CD4-positive, alpha-beta T cell treated with Interleukin-10 for 1 hour (primary cell): ENCODE results near the gene FREM1.

ENCODE experiments used
- DNase-seq: peaks from one replicate; pipeline ENCODE4 v3.0.0-alpha.2; 2020

FREM1 gene

DNA sequence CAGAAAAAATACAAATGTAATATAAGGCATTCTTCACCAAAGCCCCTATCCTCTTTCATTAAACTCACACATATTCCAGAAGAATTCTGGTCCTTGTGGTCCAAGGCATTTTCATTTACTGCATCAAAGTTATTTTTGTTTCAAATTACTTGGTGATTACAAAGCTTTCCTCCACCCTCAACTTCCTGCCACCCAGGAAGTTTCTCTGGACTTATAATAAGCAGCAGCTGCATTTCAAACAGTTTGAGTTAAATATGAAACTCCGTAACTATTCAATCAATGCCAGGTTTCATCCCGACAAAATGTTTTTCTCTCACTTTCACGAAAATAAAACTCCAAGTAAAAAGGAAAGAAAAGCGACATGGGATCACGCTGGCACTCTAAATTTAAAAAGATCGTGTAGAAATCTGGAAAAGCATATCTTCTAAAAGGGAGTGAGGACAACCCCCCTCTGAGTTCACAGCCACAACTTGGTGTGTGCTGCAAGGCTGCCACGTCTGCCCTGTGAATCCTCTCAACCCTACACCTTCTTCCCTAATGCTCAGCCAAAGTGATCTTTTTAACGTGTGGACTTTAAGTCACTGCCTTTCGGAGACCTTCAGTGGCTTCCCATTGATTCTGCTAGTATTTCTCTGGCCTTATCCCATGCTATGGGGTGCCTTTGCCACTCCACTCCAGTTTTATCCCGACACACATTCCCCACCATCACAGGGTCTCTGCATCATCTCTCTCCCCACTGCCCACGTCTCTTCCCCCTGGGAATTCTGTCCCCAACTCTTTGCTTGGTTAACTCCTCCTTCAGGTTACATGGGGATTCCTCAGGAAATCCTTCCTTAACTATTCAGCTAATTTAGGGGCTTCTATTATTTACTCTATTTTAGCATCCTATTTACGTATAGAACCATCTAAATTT is 96.6 kb downstream of the FREM1 start:
- DNase-seq, result no peak

DNA sequence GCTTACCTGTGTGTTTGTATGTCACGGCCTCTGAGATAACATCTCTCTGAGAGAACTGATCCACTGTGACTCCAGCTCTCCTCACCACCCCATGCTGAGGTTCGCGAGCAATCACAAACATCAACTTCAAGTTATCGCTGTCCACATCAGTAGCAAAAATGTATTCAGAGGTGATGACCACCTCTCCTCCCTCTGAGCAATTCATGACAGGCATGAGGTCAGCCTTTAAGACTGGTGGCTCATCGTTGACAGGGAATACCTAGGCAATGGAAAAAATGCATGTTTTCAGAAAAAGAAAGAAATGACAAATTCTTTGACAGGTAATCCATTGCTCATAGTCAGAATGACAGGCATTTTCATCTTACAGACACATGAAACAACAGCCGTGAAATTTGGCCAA is 97.4 kb downstream of the FREM1 start:
- no peak for DNase-seq

DNA sequence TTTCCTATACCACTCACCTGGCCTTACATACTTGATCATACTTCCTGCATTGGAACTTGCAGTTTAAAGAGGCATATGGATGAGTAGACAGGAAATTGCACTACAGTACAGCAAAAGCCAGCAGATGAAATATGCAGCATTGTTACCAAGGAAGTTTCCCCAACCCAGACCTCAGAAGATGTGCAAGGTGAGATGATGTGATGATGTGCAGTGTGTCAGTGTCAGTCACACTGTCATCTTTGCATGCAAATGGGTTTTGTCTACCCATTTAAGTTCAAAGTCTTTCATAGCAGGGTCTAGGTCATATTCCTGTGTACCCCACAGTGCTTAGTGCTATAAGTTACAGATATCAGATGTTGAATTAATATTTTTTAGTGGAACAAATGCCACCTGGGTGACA is 98.4 kb downstream of the FREM1 start:
- DNase-seq, result no peak

DNA sequence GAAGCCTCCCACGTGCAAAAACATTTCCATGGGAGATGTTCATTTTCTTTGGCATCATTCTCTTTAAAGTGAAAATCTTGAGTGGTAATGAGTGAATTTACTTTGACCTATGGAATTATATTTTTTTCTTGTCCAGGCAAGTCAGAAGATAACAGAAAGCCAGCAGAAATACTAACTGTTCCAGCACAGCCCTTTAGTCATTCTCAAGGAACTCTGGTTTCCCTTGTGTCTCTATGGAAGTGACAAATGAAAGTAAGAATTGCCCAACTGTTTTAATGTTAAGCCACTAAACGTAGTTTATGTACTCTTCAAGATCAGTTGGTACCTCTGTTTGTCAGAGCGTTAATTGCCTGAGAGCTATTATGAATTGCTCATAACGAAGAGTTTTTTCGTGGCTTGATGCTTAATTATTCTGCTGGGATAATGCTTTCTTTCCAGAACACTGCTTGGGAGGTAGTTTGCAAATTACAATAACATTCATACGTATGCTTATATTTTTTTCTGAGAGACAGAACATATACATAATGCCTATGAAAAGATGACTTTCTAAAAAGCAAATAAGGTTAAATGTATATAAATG is 103.2 kb downstream of the FREM1 start:
- DNase-seq, result no peak

DNA sequence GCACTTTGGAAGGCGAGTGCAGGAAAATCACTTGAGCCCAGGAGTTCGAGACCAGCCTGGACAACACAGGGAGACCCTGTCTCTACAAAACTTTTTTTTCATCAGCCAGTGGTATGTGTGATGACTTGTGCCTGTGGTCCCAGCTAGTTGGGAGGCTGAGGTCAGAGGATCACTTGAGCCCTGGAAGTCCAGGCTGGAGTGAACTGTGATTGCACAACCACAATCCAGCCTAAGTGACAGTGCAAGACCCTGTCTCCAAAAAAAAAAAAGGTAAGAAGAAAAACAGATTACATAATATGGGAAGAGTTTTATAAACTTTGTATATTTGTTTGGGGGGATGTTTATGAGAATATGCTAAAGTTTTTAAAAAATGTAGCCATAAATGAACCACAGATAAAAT is 111.2 kb downstream of the FREM1 start:
- DNase-seq, result no peak

DNA sequence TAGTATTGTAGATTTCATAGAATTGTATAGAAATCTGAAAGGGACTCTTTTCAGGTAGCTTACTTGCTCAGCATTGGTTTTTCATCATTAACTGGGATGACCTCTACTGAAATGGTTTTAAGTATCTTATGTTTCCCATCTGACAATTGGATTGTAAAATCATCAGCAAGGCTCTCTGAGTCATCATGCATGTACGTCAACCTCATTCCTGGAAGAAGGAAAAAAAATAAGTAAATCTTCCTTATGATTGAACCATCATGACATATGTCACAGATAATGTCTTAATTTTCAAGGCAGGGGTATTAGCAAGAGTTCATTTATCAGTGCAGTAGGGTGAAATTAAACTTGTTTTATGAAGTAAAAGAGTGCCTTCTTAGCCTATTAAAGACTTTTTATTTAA is 112.8 kb downstream of the FREM1 start:
- no peak for DNase-seq

DNA sequence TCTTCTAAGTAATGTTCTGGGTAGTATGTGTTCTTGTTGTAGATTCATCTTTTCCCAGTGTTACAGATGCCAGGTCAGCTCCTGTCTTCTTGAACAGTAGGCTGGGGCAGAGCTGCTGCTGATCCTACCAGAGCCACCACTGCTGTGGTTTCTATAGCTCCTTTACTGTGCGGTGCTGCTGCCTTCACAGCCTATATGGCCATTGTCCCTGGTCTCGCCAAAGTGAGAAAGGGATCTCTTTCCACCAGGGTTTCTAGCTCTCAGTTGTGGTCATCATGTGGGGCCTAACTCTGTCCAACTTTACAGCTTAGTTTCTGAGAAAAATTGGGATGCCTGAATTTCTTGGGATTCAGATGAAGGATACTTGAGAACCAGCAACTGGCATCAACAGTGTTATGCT is 116.8 kb downstream of the FREM1 start:
- no peak for DNase-seq

DNA sequence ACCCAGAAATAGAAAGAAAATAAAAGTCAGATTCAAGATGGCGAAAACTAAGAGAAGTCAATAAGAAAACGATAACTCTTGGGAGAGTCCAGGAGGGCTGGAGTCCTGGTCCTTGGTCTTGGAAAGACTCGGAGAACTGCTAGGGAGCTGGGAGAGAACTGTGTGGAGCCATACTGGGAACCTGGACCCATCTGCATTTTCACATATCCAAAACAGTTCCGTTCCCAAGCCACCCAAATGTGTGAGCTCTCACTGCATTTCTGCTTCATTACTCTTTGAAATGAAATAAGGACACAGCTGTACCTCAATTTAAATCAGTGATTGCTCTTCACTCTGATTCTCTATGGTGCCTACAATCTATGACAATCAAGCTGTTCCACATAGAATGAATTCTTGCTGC is 119.6 kb downstream of the FREM1 start:
- no peak for DNase-seq

DNA sequence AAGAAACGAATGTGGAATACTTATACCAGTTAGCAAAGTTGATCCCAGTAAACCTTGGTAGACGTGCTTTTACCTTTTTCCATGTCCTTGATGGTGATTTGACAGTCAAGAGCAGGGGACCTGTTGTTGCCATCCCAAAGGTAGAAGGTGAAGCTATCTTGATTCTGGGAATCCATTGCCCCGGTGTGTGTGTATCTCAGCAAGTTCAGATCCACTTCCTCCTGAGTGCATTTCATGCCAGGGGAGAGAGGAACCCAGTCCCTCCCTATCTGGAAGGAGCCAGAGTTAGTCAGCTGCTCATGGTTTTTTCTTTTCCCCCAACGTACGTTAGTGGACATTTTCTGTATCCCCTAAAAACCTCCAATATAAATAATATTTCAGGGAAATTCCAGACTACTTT is 121.4 kb downstream of the FREM1 start:
- DNase-seq, result no peak

DNA sequence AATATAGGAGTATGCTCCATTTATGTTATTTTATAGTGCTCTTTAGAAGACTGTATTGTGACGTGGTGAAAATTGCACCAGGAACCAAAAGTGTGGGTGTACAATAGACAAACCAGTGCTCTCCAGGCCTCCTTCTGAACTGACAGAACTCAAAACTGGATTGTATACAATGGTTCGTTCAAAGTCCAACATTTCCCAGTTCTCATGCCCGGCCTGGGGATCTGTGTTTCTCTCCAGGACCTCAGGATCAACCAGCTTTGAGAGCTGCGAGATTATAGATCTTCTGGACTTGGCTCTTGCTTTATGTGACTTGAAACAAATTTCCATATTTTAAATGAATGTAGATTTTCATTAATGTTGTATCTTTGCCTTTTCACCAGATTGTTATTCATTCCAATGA is 126.9 kb downstream of the FREM1 start:
- DNase-seq, result no peak

DNA sequence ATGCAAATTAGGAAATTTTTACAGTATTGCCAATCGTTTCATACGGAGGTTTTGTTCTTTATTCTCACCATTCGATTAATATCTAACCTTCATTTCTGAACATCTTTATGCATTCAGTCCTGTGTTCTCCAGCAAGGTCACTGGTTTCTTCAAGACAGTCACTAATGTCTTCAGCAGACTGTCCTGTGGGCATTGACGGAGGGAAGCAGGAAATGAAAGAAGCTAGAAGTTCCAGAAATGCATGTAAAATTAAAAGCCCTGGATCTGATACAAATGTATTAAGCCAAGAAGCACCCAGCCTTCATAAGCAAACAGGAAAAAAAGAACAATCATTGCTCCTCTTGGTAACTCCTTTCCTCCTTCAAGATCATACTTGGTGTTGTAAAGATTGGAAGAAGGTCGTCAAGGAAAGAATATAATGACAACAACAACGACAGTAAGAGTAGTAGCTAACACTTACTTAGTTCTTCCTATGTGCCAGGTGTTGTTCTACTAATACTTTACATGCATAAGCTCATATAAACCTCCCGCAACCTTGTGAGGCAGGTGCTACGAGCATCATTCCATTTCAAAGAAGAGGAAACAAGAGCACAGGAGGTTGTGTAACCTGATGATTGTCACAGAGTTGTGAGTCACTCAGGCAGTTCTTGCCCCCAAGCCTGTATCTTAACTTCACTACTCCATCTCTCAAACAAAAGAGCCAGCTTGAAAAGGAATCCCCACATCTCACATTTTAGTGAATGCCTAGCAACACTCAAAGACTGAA is 127.8 kb downstream of the FREM1 start:
- no peak for DNase-seq

DNA sequence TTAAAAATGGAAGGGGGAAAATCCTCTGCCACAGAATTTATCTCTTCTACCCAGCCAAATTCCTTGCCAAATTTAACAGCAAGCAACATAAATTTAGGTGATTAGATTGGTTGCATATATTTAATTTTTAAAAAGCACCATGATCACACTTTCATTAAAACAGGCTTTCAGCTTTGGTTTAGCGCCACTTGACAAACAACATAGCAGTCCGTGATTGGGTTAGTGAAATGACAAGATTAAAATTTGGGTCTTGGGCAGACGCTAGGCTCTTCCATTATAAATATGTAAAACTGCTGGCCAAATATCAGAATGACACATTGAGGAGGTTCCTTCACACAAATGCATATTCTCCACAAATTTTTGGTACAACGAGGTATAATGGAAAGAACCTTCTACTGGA is 129.5 kb downstream of the FREM1 start:
- DNase-seq, result no peak

DNA sequence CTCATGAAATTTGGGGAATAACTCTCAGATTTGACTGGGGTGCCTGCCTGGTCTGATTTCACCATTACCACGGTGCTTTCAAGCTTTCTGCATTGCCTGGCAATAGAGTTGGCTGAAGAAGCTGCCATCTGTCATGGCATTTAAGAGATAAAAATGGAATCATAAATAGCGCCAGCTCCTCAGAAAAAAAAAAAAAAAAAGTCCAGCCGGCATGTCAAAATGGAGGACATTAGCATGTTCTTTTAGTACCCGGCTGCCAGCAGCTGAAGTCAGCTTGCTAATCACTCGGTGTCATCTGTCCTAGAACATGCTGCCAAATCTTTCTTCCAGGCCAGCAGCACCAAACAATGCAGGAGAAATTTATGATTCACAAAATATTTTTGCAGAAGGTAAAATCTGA is 130.0 kb downstream of the FREM1 start:
- DNase-seq, result no peak

DNA sequence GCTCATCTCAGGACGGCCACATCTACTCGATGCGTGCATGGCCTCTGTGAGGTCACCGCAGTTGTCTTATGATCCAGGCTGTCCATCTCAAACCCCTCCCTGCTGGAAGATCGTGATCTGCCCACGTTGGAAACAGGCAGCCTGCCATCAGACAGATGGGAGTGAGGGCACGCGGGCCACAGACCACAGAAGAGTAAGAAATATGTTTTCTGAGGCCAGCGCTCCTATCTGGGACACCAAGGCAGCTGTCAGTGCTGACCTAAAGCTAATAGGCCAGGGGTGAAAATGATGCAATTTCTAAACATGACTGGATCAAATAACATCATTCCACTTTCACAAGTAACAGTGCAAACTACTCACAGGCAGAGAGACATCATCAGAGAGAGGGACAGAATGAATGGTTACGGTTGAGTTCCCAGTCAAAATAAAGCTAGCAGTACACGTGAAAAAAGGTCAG is 130.6 kb downstream of the FREM1 start:
- DNase-seq, result no peak

DNA sequence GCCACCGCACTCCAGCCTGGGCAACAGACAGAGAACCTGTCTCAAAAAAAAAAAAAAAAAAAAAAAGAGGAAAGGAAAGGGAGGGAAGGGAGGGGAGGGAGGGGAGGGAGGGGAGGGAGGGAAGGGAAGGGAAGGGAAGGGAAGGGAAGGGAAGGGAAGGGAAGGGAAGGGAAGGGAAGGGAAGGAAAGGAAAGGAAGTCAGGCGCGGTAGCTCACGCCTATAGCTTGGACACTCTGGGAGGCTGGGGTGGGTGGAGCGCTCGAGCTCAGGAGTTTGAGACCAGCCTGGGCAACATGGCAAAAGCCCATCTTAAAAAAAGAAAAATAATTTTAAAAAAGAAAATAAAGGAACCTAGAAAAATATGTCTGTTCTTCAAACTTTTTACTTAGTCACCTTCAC is 131.7 kb downstream of the FREM1 start:
- DNase-seq, result no peak

DNA sequence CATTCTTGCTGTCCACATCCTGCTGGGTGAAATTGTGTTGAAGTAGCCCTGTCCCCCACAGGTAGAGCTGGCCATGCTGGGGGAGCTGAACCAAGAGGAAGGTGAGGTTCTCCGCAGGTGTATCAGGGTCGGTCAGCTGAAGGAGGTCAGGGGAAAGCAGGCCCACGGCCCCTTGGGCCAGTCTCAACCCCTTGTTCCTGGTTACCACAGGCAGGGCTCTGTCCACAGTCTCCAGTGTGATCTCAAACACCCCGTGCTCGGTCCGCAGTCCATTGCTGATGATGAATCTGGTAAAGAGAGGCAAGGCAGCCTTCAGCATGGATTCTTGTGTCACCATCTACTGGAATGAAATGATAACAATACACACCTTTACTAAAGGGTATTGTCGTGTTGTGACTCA is 134.3 kb downstream of the FREM1 start:
- DNase-seq, result no peak

DNA sequence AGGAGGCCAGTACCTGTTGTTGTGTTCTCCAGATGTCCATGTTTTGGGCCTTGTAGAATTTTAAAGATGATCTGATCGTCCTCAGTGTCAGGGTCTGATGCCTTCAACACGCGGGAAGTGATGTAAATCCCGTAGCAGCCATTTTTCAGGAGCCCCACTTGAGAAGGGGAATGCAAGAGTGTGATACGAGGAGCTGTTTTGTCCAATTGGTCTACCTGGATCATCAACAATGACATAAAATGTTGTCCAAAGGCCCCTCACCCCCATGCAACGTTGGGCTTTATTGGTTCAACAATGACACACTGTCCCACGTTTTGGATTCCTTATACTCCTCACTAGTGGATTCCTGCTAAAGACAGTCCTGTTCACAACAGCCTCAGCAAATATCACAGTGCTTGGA is 139.6 kb downstream of the FREM1 start:
- no peak for DNase-seq

DNA sequence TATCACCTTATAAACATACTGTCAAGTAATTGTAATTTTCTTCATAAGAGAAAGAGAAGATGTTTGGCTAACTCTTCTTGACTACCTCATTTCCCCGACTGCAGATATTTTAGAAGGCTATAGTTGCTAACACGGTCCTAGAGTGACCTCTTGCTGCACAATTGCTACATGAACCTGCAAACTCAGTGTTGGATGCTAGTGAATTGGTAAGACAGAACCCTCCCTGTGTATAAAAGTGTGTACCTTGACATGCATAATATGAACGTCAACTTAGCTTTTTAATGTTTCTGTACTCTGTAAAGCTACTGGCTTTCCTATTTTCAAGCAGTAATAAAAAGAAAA is 141.0 kb downstream of the FREM1 start:
- DNase-seq, result no peak

DNA sequence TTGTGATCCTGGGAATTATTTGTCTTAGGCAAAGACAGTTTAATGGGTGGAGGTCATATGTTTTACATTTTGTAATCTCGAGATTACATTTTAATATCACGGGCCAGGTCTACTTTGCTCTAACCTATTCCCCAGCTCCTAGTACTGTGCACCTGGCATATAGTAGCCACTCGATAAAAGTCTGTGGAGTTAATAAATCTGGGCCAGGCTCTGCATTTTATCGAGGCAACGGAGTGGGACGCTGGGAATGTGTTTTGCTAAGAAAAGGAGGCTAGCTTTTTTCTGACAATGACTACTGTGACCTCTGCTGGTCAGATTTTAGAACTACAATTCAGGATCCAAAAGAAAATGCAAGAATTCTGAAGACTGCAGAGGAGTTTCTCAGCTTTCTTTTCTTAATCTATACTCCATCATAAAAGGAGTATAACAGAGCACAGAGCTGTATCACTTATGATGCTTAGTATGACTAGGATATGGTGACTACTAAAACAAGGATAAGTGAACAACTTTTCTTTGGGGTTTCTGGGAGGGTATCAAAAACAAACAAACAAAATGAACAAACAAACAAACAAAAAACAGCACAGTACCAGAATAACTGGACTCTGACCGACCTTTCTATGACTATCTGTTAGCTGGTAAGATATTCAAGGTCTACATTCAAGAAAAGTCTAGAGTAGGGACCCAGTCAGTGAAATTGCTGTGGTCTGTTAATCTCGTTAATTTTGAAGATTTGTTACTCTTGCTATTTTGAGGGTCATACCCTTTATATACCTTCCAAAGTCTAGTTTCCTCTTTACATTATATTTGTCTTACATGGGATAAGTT is 141.6 kb downstream of the FREM1 start:
- DNase-seq, result peak; percentile 39

DNA sequence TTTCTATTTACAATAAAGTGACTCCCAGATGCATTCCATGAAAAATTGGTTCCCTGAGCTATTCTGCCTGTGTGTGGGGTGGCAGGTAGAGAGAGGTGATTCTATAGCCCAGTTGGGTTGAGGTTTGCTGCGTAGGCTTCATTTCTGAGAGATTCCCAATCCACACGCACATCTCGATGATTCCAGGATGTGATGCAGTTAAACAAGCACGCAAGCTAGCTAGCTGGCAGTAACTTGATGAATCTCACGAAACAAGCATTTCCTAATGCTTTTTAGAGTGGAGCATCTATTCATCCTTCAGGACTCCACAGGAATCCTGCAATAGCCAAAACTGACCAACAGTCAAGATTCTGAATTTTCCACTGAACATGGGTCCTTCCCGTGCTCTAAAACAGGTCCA is 143.9 kb downstream of the FREM1 start:
- DNase-seq, result no peak

DNA sequence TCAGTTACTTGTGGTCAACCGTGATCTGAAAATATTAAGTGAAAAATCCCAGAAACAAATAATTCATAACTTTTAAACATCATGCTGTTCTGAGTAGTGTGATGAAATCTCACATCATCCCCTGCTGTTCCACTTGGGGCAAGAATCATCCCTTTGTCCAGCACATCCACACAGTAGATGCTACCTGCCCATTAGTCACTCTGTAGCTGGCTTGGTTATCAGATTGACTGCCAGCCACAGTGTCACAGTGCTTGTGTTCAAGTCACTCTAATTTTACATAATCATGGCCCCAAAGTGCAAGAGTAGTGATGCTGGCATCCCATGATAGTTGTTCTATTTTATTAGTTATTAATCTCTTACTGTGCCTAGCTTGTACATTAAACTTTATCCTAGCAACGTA is 148.6 kb downstream of the FREM1 start:
- no peak for DNase-seq

DNA sequence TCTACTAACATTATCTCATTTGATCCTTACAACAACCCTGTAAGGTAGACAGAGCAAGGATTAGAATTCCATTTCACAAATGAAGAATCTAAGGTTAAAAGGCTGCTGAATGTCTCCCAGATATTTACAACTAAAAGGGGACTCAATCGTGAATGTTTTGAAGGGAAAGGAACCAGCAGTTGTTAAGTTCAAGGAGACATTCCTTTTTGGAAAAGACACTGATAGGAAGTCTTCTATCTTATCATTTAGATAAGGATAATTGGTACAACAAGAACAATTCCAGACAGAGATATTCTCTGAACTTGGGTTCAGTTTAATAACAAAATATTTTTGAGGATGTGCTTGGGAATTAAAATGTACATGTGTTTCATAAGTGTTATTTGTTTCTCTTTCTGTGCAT is 150.2 kb downstream of the FREM1 start:
- no peak for DNase-seq

DNA sequence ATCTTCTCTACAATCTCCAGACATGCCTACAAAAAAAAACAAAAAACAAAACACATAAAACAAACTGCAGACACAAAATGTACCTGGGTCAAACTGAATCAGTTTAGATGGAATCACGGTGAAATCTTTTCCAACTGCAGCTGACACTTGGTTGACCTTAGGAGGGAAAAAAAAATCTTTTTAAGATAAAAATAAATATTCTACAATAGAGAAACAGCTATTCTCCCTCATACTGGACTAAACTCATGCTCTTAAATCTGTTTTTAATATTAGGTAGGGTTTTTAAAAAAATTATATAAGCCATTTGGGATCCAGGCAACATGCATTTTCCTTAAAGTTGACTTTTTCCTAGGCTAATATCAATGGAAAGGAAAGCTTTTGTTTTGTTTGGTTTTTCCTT is 153.9 kb downstream of the FREM1 start:
- no peak for DNase-seq
